H9 (cell line): ENCODE results near the gene GRIN2D. TPM values are rescaled to one million over a fixed set of nuclear protein-coding genes. Genes with fewer than 3 reads are reported as not detected.

Experiments
- DNase-seq: peaks from one replicate; pipeline ENCODE4 v3.0.0-alpha.2; 2017
- H2AFZ ChIP-seq: one replicate; pipeline ENCODE4 v1.6.1; 2013; ENCODE audit warnings: mild to moderate bottlenecking, low read length, control low read depth, moderate library complexity
- H2AK5ac ChIP-seq: 2 replicates; pipeline ENCODE4 v1.6.1; 2013; ENCODE audit warnings: low read length, control low read depth, mixed read lengths; ENCODE audit not compliant: insufficient read length
- H2BK120ac ChIP-seq: one replicate; pipeline ENCODE4 v1.6.1; 2013; ENCODE audit warnings: low read depth, mild to moderate bottlenecking, low read length, control low read depth, inconsistent platforms; ENCODE audit not compliant: poor library complexity, severe bottlenecking
- H2BK12ac ChIP-seq: 2 replicates; pipeline ENCODE4 v1.6.1; 2013; ENCODE audit warnings: low read length, control low read depth, mixed read lengths, low read depth; ENCODE audit not compliant: insufficient read length
- H2BK15ac ChIP-seq: 2 replicates; pipeline ENCODE4 v1.6.1; 2013; ENCODE audit warnings: low read depth, low read length, control low read depth
- H2BK20ac ChIP-seq: one replicate; pipeline ENCODE4 v1.6.1; 2013; ENCODE audit warnings: low read depth, mild to moderate bottlenecking, low read length, control low read depth, inconsistent platforms; ENCODE audit not compliant: poor library complexity, severe bottlenecking
- H2BK5ac ChIP-seq: 2 replicates; pipeline ENCODE4 v1.6.1; 2013; ENCODE audit warnings: low read length, control low read depth, mixed read lengths; ENCODE audit not compliant: insufficient read length
- H3K14ac ChIP-seq: 2 replicates; pipeline ENCODE4 v1.6.1; 2013; ENCODE audit warnings: low read length, control low read depth; ENCODE audit not compliant: insufficient read depth
- H3K18ac ChIP-seq: 2 replicates; pipeline ENCODE4 v1.6.1; 2013; ENCODE audit warnings: low read depth, mild to moderate bottlenecking, mixed read lengths, low read length, control low read depth; ENCODE audit not compliant: insufficient read length
- H3K23ac ChIP-seq: 2 replicates; pipeline ENCODE4 v1.6.1; 2013; ENCODE audit warnings: low read length, control low read depth, mixed read lengths, low read depth; ENCODE audit not compliant: insufficient read length
- H3K23me2 ChIP-seq: 2 replicates; pipeline ENCODE4 v1.6.1; 2013; ENCODE audit warnings: low read depth, mild to moderate bottlenecking, mixed read lengths, low read length, control low read depth; ENCODE audit not compliant: insufficient read length, poor library complexity, severe bottlenecking
- H3K27ac ChIP-seq: 2 replicates; pipeline ENCODE4 v1.5.1; 2013; ENCODE audit warnings: low read length, control low read depth, mixed read lengths, low read depth; ENCODE audit not compliant: insufficient read length
- H3K27me3 ChIP-seq: 2 replicates; pipeline ENCODE4 v1.6.1; 2013; ENCODE audit warnings: low read length, control low read depth, inconsistent platforms; ENCODE audit not compliant: insufficient read depth
- H3K4ac ChIP-seq: 2 replicates; pipeline ENCODE4 v1.6.1; 2013; ENCODE audit warnings: low read depth, mild to moderate bottlenecking, control low read depth, inconsistent platforms, low read length, moderate library complexity
- H3K4me1 ChIP-seq: 2 replicates; pipeline ENCODE4 v1.6.1; 2013; ENCODE audit warnings: low read length, control low read depth, inconsistent platforms; ENCODE audit not compliant: insufficient read depth
- H3K4me2 ChIP-seq: 2 replicates; pipeline ENCODE4 v1.6.1; 2013; ENCODE audit warnings: low read length, control low read depth, mixed read lengths; ENCODE audit not compliant: insufficient read length, insufficient read depth
- H3K56ac ChIP-seq: 2 replicates; pipeline ENCODE4 v1.6.1; 2013; ENCODE audit warnings: low read depth, mild to moderate bottlenecking, mixed read lengths, low read length, control low read depth; ENCODE audit not compliant: insufficient read length
- H3K79me1 ChIP-seq: 2 replicates; pipeline ENCODE4 v1.6.1; 2013; ENCODE audit warnings: low read depth, mild to moderate bottlenecking, moderate library complexity, low read length, control low read depth, inconsistent platforms; ENCODE audit not compliant: insufficient read depth, poor library complexity, severe bottlenecking
- H3K79me2 ChIP-seq: 2 replicates; pipeline ENCODE4 v1.6.1; 2013; ENCODE audit warnings: low read length, control low read depth, inconsistent platforms; ENCODE audit not compliant: insufficient read depth
- H3K9ac ChIP-seq: 2 replicates; pipeline ENCODE4 v1.6.1; 2013; ENCODE audit warnings: low read length, control low read depth, mixed read lengths; ENCODE audit not compliant: insufficient read length; ENCODE audit errors: extremely low read depth
- H3K9me3 ChIP-seq: one replicate; pipeline ENCODE4 v1.6.1; 2013; ENCODE audit warnings: low read depth, low read length, inconsistent platforms; ENCODE audit not compliant: control insufficient read depth
- H3T11ph ChIP-seq: one replicate; pipeline ENCODE4 v1.6.1; 2013; ENCODE audit warnings: mild to moderate bottlenecking, low read length, control low read depth, inconsistent platforms
- H4K20me1 ChIP-seq: one replicate; pipeline ENCODE4 v1.6.1; 2013; ENCODE audit not compliant: control insufficient read depth, insufficient read length, insufficient read depth
- H4K5ac ChIP-seq: 2 replicates; pipeline ENCODE4 v1.6.1; 2013; ENCODE audit warnings: low read depth, mild to moderate bottlenecking, mixed read lengths, low read length, control low read depth; ENCODE audit not compliant: insufficient read length
- H4K8ac ChIP-seq: replicated peaks from 2 replicates; pipeline ENCODE4 v1.6.1; 2013; ENCODE audit warnings: low read length, control low read depth, mixed read lengths, low read depth; ENCODE audit not compliant: insufficient read length
- H4K91ac ChIP-seq: 2 replicates; pipeline ENCODE4 v1.6.1; 2013; ENCODE audit warnings: low read depth, mild to moderate bottlenecking, moderate library complexity, mixed read lengths, low read length, control low read depth; ENCODE audit not compliant: insufficient read length
- H3K27ac Mint-ChIP-seq, 3 experiments: 2 replicates in 2 of 3; 3 replicates in 1 of 3; pipeline ENCODE4 v1.8.0; 2020 to 2021; ENCODE audit warnings: mixed read lengths in 3 of 3, mild to moderate bottlenecking in 1 of 3, moderate library complexity in 1 of 3
- H3K27me3 Mint-ChIP-seq: 2 replicates; pipeline ENCODE4 v1.8.0; 2021; ENCODE audit warnings: low read depth, mild to moderate bottlenecking, moderate library complexity, mixed read lengths
- H3K36me3 Mint-ChIP-seq, 3 experiments: 2 replicates in 2 of 3; 3 replicates in 1 of 3; pipeline ENCODE4 v1.8.0; 2020 to 2021; ENCODE audit warnings: low read depth in 3 of 3, mixed read lengths in 3 of 3; ENCODE audit not compliant: insufficient read depth in 1 of 3
- H3K4me1 Mint-ChIP-seq, 2 experiments: 2 replicates each; pipeline ENCODE4 v1.8.0; 2020; ENCODE audit warnings: mixed read lengths in 2 of 2
- H3K4me3 Mint-ChIP-seq, 2 experiments: 2 replicates in 1 of 2; 3 replicates in 1 of 2; pipeline ENCODE4 v1.8.0; 2020 to 2021; ENCODE audit warnings: mild to moderate bottlenecking in 2 of 2, mixed read lengths in 2 of 2, moderate library complexity in 1 of 2
- H3K9me3 Mint-ChIP-seq, 2 experiments: 2 replicates in 1 of 2; 3 replicates in 1 of 2; pipeline ENCODE4 v1.8.0; 2020; ENCODE audit warnings: mild to moderate bottlenecking in 2 of 2, mixed read lengths in 2 of 2, moderate library complexity in 1 of 2
- CTCF ChIP-seq: fragments of 200-600 bp; sonication (generic); conservative IDR thresholded peaks from 3 replicates; pipeline ENCODE4 v1.8.0; 2021; ENCODE audit warnings: antibody characterized with exemption, mild to moderate bottlenecking
- WGBS: extraction: QIAGEN DNeasy Blood & Tissue Kit; methylation state at CpG from one replicate; pipeline ENCODE4 v1.1.7; 2013; ENCODE audit warnings: missing lambda C conversion rate, low lambda C conversion rate, mixed read lengths; ENCODE audit not compliant: insufficient read length; ENCODE audit errors: extremely low coverage; 5-methylcytosine and 5-hydroxymethylcytosine counted together
- total RNA-seq: library from RNA; stranded (reverse); gene quantifications from 2 replicates; pipeline ENCODE4 v1.2.1, GENCODE V29; 2021

GRIN2D gene
- total RNA-seq, 1 experiment from 2014 or later: 5.9 TPM

GRCh38 chr19:48441360-48442050 lies 48.0 kb downstream of the GRIN2D start:
- H4K8ac ChIP-seq: no peak overlapping the region
- no peak overlapping the region for H3K9ac ChIP-seq
- H4K91ac ChIP-seq: no peak overlapping the region
- no CpG with 5 or more reads among the region's 20 CpGs for WGBS
- H2BK5ac ChIP-seq: no peak overlapping the region
- H2AK5ac ChIP-seq: no peak overlapping the region
- no peak overlapping the region for H2BK15ac ChIP-seq
- H3K56ac ChIP-seq: no peak overlapping the region
- Mint-ChIP-seq H3K27me3 (no peaks in the 10 kb centered on the region; the same call in 1 of the 2 replicates), H3K4me1 (peaks cover 15 to 19% of the 10 kb centered on the region in 2 experiments), H3K4me3 (no peak overlapping the region; a peak in 1 of 5 replicates), H3K36me3 (peaks cover 2 to 13% (median 4%) of the 10 kb centered on the region in 3 experiments), H3K27ac (no peak overlapping the region), H3K9me3 (no peaks in the 10 kb centered on the region; a peak in 1 of 5 replicates)
- no peak overlapping the region for H2BK12ac ChIP-seq
- no peak for DNase-seq
- no peak overlapping the region for H3K14ac ChIP-seq
- H2BK120ac ChIP-seq: no peak overlapping the region
- H3K4me1 ChIP-seq: peaks cover under 1% of the 10 kb centered on the region; the same call in 1 of the 2 replicates
- no peak for TF ChIP-seq CTCF
- H3K18ac ChIP-seq: no peak overlapping the region
- H3K23me2 ChIP-seq: peaks cover 6% of the 10 kb centered on the region
- no peak overlapping the region for H3K23ac ChIP-seq
- no peaks in the 10 kb centered on the region for H3K9me3 ChIP-seq
- 0 out of 2 replicates have a peak, but pooled peaks cover under 1% of the 10 kb centered on the region for H3K79me2 ChIP-seq
- no peak overlapping the region for H3K27ac ChIP-seq
- H3K4me2 ChIP-seq: no peak overlapping the region
- no peaks in the 10 kb centered on the region for H3K27me3 ChIP-seq
- H3T11ph ChIP-seq: no peak overlapping the region
- peaks cover 2% of the 10 kb centered on the region for H3K79me1 ChIP-seq
- H2AFZ ChIP-seq: no peak overlapping the region
- no peak overlapping the region for H2BK20ac ChIP-seq
- H4K20me1 ChIP-seq: no peaks in the 10 kb centered on the region
- H4K5ac ChIP-seq: no peak overlapping the region
- no peak overlapping the region for H3K4ac ChIP-seq
